OCI-LY3 (cell line): ENCODE measurements around the gene MEIOC.
"Not testable (repeated sequence)": the region's sequence is repeated elsewhere in the genome, so short reads cannot be mapped to it uniquely, and the experiment has no call there.

Experiments
- H2AFZ ChIP-seq: fragments of 200-600, 300-600 bp; shearing (Covaris generic); 2 replicates; pipeline ENCODE4 v1.6.0; 2014; ENCODE audit warnings: antibody characterized with exemption, low read depth, low read length
- H3K27ac ChIP-seq: fragments of 200-600, 300-600 bp; sonication (generic); 2 replicates; pipeline ENCODE4 v1.5.1; 2014; ENCODE audit warnings: mild to moderate bottlenecking, low read length, moderate library complexity, mixed read lengths
- H3K27me3 ChIP-seq: fragments of 200-600, 300-600 bp; sonication (generic); 2 replicates; pipeline ENCODE4 v1.6.1; 2014; ENCODE audit warnings: low read depth, low read length, mixed read lengths
- H3K36me3 ChIP-seq: fragments of 200-600, 300-600 bp; sonication (generic); replicated peaks from 2 replicates; pipeline ENCODE3; 2014; ENCODE audit warnings: low read depth, low read length, mixed read lengths
- H3K4me1 ChIP-seq: fragments of 300-600, 200-600 bp; sonication (generic); 2 replicates; pipeline ENCODE4 v1.6.1; 2014; ENCODE audit warnings: low read length, mixed read lengths
- H3K4me2 ChIP-seq: fragments of 200-600, 300-600 bp; sonication (generic); 2 replicates; pipeline ENCODE4 v1.6.1; 2014; ENCODE audit warnings: low read length, mixed read lengths
- H3K4me3 ChIP-seq: fragments of 300-600, 200-600 bp; sonication (generic); 2 replicates; pipeline ENCODE4 v1.5.1; 2014; ENCODE audit warnings: antibody characterized with exemption, mild to moderate bottlenecking, low read length, moderate library complexity
- H3K79me2 ChIP-seq: fragments of 300-600, 200-600 bp; shearing (Covaris generic); 2 replicates; pipeline ENCODE4 v1.6.1; 2014; ENCODE audit warnings: mild to moderate bottlenecking, low read length, mixed read lengths
- H3K9ac ChIP-seq: fragments of 300-600, 200-600 bp; shearing (Covaris generic); 2 replicates; pipeline ENCODE4 v1.6.0; 2014; ENCODE audit warnings: mild to moderate bottlenecking, low read length, moderate library complexity
- H3K9me3 ChIP-seq: fragments of 200-600, 300-600 bp; shearing (Covaris generic); 2 replicates; pipeline ENCODE4 v1.6.1; 2014; ENCODE audit warnings: low read length, mixed read lengths; ENCODE audit not compliant: insufficient read depth
- H4K20me1 ChIP-seq: fragments of 200-600, 300-600 bp; sonication (generic); 2 replicates; pipeline ENCODE4 v1.6.1; 2016; ENCODE audit warnings: low read length, mixed read lengths; ENCODE audit not compliant: insufficient read depth
- EZH2phosphoT487 ChIP-seq: fragments of 200-600 bp; shearing (Covaris generic); IDR thresholded peaks from 2 replicates; pipeline ENCODE4 v1.6.1; 2018; ENCODE audit warnings: antibody characterized with exemption, mixed run types, low read depth
- TF ChIP-seq, protein P1 (sequence below): fragments of 200-600, 300-600 bp; sonication (generic); IDR thresholded peaks from 2 replicates; pipeline ENCODE4 v1.5.1; 2014; ENCODE audit warnings: antibody characterized with exemption, low read length, low read depth

The MEIOC gene

DNA sequence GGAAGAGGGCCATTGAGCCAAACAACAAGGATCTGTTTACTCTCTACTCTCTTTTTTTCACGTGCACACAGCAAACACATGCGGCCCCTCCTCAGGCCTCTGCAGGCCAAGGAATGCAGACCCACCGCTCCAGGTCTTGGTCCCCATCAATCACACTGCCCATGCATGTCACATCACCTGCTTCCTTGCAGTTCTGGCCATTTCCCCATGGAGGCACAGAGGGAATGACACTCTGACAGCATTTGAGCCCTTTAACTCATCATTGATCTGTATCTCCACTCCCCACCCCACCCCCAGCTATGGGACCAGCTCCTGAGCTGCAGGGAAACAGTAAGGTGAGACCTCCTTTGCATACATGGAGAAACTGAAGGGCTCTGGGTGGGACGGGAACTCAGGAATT lies 45.9 kb upstream of the MEIOC start:
- H3K4me2 ChIP-seq, result no peak overlapping the region
- TF ChIP-seq EZH2phosphoT487, result no peak
- TF ChIP-seq, protein P1, sequence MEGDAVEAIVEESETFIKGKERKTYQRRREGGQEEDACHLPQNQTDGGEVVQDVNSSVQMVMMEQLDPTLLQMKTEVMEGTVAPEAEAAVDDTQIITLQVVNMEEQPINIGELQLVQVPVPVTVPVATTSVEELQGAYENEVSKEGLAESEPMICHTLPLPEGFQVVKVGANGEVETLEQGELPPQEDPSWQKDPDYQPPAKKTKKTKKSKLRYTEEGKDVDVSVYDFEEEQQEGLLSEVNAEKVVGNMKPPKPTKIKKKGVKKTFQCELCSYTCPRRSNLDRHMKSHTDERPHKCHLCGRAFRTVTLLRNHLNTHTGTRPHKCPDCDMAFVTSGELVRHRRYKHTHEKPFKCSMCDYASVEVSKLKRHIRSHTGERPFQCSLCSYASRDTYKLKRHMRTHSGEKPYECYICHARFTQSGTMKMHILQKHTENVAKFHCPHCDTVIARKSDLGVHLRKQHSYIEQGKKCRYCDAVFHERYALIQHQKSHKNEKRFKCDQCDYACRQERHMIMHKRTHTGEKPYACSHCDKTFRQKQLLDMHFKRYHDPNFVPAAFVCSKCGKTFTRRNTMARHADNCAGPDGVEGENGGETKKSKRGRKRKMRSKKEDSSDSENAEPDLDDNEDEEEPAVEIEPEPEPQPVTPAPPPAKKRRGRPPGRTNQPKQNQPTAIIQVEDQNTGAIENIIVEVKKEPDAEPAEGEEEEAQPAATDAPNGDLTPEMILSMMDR, result no peak
- 0 out of 2 replicates have a peak, but pooled peaks cover 2% of the 10 kb centered on the region for H3K27me3 ChIP-seq
- no peaks in the 10 kb centered on the region for H4K20me1 ChIP-seq
- H3K9me3 ChIP-seq, result no peaks in the 10 kb centered on the region
- H3K36me3 ChIP-seq, result no peaks in the 10 kb centered on the region
- no peak overlapping the region for H2AFZ ChIP-seq
- no peak overlapping the region for H3K27ac ChIP-seq
- H3K4me1 ChIP-seq, result no peaks in the 10 kb centered on the region
- H3K79me2 ChIP-seq, result no peaks in the 10 kb centered on the region
- H3K4me3 ChIP-seq, result no peak overlapping the region
- H3K9ac ChIP-seq, result no peak overlapping the region

DNA sequence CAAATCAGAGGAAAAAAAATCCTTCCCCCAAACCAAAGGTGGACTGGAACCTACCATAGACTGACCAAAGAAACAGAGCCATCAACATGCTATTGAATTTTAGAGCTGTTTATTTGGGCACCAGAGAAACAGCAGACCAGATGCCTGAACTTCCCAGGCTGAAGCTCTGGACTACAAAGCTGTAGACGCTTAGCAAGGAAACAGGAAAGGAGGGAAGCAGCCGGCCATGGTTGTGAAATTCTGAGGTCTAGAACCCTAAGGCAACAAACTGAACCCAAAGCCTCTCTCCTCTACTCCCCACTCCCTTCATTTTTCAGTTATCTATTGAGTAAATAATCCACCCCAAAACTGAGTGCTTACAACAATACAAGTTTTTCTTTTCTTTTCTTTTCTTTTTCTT lies 45.4 kb upstream of the MEIOC start:
- TF ChIP-seq, protein P1, result no peak
- no peak for TF ChIP-seq EZH2phosphoT487

DNA sequence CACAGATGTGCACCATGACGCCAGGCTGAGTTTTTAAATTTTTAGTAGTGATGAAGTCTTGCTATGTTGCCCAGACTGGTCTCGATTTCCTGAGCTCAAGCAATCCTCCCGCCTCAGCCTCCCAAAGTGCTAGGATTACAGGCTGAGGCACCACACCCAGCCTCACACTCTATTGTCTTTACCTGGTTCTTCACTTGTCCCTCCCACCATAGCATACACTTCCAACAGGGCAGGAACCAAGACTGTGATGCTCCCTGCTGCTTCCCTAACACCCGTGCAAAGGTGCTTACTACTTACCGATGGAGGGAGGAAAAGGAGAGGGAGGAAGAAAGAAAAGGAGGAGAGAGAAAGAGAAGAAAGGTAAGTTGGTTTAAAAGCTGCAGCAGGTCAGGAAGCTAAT lies 41.4 kb upstream of the MEIOC start:
- Histone ChIP-seq H2AFZ (no peak overlapping the region), H3K4me2 (no peak overlapping the region), H3K9ac (no peak overlapping the region), H3K4me3 (no peak overlapping the region), H4K20me1 (no peaks in the 10 kb centered on the region), H3K27ac (no peak overlapping the region), H3K4me1 (no peaks in the 10 kb centered on the region), H3K27me3 (0 out of 2 replicates have a peak, but pooled peaks cover 2% of the 10 kb centered on the region), H3K36me3 (no peaks in the 10 kb centered on the region), H3K79me2 (no peaks in the 10 kb centered on the region), H3K9me3 (no peaks in the 10 kb centered on the region)
- TF ChIP-seq, protein P1, result no peak
- no peak for TF ChIP-seq EZH2phosphoT487

More for the DNA sequence above, 45.4 kb upstream of the MEIOC start:
- Histone ChIP-seq H3K4me2 (no peak overlapping the region), H4K20me1 (no peaks in the 10 kb centered on the region), H3K4me1 (no peaks in the 10 kb centered on the region), H3K27ac (no peak overlapping the region), H3K4me3 (no peak overlapping the region), H3K9me3 (no peaks in the 10 kb centered on the region), H2AFZ (no peak overlapping the region), H3K27me3 (0 out of 2 replicates have a peak, but pooled peaks cover 2% of the 10 kb centered on the region), H3K9ac (no peak overlapping the region), H3K79me2 (no peaks in the 10 kb centered on the region), H3K36me3 (no peaks in the 10 kb centered on the region)

DNA sequence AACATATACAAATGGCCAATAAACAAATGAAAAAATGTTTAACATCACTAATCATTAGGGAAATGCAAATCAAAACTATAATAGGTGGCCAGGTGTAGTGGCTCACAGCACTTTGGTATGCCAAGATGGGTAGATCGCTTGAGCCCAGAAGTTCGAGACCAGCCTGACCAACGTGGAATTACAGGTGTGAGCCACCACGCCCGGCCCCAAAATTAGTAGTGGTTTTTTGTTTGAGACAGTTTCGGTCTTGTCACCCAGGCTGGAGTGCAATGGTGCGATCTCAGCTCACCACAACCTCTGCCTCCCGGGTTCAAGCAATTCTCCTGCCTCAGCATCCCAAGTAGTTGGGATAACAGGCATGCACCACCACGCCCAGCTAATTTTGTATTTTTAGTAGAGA lies 37.6 kb upstream of the MEIOC start:
- not testable (repeated sequence) for H3K27ac ChIP-seq, H3K9me3 ChIP-seq, H4K20me1 ChIP-seq, H2AFZ ChIP-seq, H3K4me3 ChIP-seq, H3K36me3 ChIP-seq, H3K9ac ChIP-seq, H3K4me1 ChIP-seq, H3K79me2 ChIP-seq, H3K4me2 ChIP-seq, H3K27me3 ChIP-seq
